DMS79 treated with DMSO at 0.1 percent for 48 hours (cell line): ENCODE measurements around the gene THSD7B.
A peak's percentile ranks its signal among the peaks of the same experiment; 100 is the strongest.

Source experiments
- DNase-seq: peaks from one replicate; lab custom pipeline; 2025; lab: John Stamatoyannopoulos, UW

Gene THSD7B

DNA sequence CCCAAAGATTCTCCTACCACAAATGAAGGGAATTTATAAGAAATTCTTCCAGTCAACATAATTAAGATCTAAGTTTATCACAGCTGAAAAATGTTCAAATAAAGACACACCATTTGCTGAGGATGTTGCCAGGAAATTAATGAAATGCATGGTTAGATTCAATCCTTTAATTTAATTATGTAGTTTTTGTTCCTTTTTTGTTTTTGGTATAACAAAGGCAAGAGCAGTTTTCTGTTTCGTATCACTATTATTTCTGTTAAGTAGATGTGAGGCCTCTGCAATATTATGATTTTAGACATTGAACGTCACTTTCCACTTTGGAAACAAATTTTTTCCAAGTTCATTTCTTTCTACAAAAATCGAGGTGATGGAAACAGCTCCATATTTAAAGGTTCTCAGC is 440.0 kb downstream of the THSD7B start:
- no peak for DNase-seq

GRCh38 chr2:137206069-137206468 is 440.7 kb downstream of the THSD7B start:
- no peak for DNase-seq

- no peak for DNase-seq
Measured at GRCh38 chr2:137207030-137207429, 441.7 kb downstream of the THSD7B start.

DNA sequence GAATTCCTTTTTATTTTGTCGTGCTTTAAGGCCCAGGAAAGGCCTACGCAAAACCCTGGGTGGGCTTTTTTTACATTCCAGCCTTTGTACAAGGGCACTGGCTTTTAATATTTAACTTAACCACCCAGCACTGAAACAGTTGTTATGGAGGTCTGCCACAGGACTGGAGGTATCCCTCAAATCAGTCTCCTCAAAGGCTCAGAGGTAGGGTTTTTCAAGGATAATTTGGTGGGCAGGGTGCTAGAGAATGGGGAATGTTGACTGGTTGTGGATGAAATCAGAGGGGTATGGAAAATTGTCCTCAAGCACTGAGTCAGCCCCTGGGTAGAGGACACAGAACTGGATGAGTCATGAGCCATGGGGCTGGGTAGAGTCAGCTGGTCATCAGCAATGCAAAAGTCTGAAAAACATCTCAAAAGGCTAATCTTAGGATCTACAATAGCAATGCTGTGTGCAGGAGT is 443.1 kb downstream of the THSD7B start:
- DNase-seq = no peak

DNA sequence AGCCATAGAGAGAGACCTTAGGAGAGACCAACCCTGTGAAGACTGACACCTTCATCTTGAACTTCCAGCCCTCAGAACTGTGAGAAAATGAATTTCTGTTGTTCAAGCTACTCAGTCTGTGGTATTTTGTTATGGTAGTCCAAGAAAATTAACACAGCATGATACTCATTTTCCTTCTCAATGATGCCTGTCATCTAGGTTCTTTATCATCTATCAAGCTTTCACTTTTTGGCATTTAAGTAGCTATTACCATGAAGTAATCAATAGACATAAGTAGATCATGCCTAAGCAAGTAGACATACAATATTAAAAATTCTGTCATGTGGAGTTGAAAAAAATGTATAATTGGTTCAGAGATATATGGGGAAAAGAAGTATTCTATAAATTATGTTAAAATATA is 444.7 kb downstream of the THSD7B start:
- no peak for DNase-seq

- DNase-seq = no peak
Measured at GRCh38 chr2:137211761-137212160, 446.4 kb downstream of the THSD7B start.

- DNase-seq = peak; percentile 56
Measured at GRCh38 chr2:137220438-137220993, 455.2 kb downstream of the THSD7B start.

- DNase-seq = no peak
Measured at GRCh38 chr2:137221797-137222492, 456.6 kb downstream of the THSD7B start.

GRCh38 chr2:137223722-137224121 is 458.4 kb downstream of the THSD7B start:
- DNase-seq = no peak

DNA sequence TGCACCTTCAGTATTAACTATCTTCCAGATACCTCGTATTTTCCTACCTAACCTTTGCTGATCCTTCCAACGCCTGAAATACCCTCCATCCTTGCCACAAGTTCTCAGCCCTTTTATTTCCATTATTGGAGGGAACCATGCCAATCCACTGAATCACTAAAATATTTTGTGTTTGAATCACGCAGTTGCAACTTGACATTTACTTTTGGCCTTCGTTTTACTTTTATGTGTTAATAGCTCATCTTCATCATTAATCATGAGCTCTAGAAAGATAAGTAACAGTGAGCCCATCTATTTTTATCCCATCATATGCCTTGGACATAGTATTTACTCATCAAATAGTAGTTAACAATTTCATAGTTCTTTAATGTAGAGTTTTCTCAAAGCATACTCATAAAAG is 463.2 kb downstream of the THSD7B start:
- no peak for DNase-seq

DNA sequence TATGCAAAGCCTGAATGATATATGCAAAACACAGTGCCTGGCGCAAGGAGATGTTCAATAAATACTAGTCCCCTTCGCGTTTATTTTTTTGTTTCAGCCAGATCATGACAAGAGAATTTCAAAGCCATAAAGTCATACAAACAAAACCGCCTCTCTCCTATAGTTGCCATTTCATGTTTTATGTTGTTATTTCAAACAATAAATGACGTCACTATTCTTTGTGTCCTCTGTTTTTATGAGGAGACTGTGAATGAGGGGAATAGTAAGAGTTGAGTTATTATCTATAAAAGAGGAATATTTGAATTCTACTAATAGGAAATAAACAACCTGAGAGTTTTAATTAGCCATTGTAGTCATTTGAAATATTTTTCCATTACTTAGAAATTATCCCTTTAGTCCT is 464.5 kb downstream of the THSD7B start:
- no peak for DNase-seq

- no peak for DNase-seq
Measured at GRCh38 chr2:137231628-137232027, 466.3 kb downstream of the THSD7B start.

DNA sequence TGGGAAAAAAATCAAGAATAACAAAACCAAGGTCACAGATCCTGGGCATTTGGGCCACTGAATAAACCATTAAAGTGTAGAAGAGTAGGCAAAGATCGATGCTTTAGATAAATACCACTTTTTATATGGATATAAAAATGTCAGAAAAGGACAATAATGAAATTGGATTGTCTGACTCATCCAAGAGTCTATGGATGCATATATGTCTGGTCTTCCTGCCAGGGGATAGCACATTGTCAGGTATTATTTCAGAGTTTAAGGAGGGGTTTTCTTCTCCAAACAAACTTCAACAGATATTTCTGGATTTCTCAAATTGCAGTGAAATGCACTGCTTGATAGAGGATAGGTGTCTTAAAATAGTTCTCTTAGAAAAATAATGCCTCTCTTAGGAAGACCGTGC is 466.7 kb downstream of the THSD7B start:
- no peak for DNase-seq

- DNase-seq = no peak
Measured at GRCh38 chr2:137233091-137233490, 467.7 kb downstream of the THSD7B start.

DNA sequence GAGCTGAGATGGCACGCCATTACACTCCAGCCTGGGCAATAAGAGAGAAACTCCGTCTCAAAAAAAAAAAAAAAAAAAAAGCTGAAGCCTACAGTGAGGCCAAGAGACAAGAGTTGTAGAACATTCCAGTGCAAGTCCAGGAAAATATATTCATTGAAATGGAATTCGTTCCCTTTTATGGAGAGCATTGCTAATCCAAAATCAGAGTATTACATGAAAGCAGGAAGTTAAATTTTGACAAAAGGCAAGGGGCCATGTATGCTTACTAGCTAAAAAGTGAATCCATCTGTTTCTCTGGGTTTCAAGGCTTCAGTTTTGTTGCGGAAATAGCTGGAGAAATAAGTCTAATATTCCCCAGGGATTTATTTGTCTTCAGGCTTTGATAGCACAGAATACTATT is 471.7 kb downstream of the THSD7B start:
- DNase-seq = no peak

- no peak for DNase-seq
Measured at GRCh38 chr2:137238065-137238464, 472.7 kb downstream of the THSD7B start.

DNA sequence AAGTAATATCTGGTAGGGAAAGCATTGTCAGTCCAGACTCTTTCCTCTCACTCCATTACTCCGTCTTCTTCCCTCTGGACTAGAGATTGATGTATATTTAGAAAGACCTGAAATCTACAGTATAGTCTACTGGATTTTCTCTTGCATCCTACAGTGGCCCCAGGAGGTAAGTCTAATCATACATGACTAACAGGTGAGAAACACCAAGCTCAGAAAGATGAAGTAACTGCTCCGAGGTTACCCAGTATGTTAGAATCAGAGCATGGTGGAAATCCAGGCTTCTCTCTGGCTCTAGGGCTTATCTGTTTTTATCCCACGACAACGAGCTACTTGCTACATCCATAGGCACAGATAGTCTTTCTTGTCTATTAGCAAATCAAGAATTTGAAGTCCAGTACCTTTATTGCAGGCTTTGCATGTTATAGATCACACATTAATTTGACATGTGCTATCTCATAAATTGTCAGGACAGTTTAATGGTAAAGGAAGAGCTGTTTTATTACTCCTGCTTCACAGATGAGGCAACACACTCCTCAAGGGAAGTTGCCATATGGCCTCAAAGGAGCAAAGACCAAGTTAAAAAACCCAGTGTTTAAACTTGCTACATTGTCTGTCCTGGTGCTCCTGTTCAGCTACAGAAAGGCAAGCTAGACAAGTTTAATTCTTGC is 484.3 kb downstream of the THSD7B start:
- no peak for DNase-seq

DNA sequence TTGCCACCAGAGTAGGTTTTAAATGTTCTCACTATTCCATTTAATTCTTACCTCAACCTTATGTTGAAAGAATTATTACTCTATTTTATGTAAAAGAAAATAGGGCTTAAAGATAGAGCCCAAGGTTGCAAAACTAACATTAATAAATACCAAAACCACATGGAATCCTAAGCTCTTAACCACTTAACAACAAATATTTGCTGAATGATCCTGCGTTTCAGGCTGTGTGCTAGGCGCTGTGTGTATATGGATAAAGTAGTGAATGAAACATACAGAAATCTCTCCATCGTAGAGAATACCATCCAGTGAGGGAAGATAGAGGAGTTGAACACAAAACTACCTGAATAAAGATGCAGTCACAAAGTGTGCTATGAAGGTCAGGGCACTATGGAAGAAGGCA is 485.1 kb downstream of the THSD7B start:
- DNase-seq = no peak

DNA sequence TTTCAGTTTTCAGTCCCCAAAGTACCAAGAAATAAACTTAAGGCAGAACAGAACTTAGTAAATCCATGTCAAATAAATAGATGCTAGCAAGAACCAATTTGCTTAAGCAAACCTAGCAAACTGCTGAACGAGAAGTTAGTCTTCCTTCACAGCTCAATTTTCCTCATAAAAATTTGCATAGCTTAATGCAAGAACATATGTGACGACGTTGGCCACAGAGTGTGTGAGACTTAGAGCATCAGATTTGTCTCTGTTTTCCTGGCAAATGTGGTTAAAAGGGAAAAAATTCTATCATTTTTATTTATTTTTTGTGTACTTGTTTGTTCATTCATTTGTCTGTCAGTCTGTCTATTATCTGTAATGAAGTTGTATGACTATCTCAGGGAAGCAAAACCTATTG is 485.7 kb downstream of the THSD7B start:
- DNase-seq = no peak

- DNase-seq = no peak
Measured at GRCh38 chr2:137252934-137253333, 487.6 kb downstream of the THSD7B start.

- DNase-seq = no peak
Measured at GRCh38 chr2:137254052-137254451, 488.7 kb downstream of the THSD7B start.

DNA sequence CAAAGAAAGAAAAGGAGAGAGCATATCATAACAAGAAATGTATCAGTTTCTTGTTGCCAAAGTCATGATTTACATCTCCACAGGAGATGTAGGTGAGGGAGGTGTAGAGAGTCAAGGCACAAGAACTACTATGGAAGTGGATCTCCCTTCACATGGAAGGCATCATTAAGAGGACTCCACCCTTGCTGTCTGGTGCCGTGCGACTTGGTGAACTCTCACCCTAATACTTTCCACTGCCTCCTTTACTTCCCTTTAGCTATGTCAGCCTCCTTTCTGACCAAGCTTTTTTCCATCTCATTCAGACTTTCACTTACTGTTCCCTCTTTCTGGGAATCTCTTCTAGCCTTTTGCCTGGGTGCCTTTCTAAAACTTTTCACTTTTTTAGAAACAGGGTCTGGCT is 490.0 kb downstream of the THSD7B start:
- no peak for DNase-seq

DNA sequence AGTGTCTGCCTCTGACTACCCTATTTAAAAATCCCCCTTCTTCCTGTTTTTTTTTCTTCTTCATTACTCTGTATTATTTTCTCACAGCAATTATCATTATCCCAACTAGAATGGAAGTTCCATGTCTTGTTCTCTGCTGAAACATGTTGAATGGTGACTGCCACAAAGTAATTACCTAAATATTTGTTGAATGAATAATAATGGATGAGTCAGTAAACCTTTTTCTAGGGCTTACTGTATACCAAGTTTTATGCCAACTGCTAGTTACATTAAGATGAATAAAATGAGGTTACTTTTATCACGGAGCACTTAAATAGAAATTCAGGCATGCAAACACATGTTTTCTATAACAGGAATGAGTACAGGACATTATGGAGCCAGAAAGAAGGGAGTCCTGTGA is 490.6 kb downstream of the THSD7B start:
- no peak for DNase-seq
